WTC11 (cell line): Measurements from ENCODE around the gene CNPY1. TPM values are rescaled to one million over a fixed set of nuclear protein-coding genes. Genes with fewer than 3 reads are reported as not detected.

ENCODE experiments used
- ATAC-seq: fragments of 200-7000 bp; cut with Tn5 transposase; 2 replicates; pipeline ENCODE4 v1.10.0; 2021; ENCODE audit warnings: mild to moderate bottlenecking, moderate library complexity
- CTCF ChIA-PET: fragments of 300-600 bp; sonication (Branson Sonifier 250); formaldehyde crosslinking; loops from one replicate; lab custom pipeline; 2021; ENCODE audit warnings: antibody characterized with exemption; lab: Charles Lee
- POLR2A ChIA-PET: fragments of 350-600 bp; sonication (Branson Sonifier 250); formaldehyde crosslinking; loops from one replicate; lab custom pipeline; 2021; ENCODE audit warnings: antibody characterized with exemption; lab: Charles Lee
- DNase-seq: peaks from one replicate; pipeline ENCODE4 v3.0.0; 2021; ENCODE audit warnings: low spot score
- H3K27ac Mint-ChIP-seq: 2 replicates; pipeline ENCODE4 v1.8.0; 2021; ENCODE audit warnings: mixed read lengths
- H3K27me3 Mint-ChIP-seq: 2 replicates; pipeline ENCODE4 v1.8.0; 2021; ENCODE audit warnings: low read depth, mild to moderate bottlenecking, moderate library complexity, mixed read lengths
- H3K36me3 Mint-ChIP-seq: 2 replicates; pipeline ENCODE4 v1.8.0; 2021; ENCODE audit warnings: mixed read lengths
- H3K4me1 Mint-ChIP-seq: 2 replicates; pipeline ENCODE4 v1.8.0; 2022; ENCODE audit warnings: mixed read lengths
- H3K4me3 Mint-ChIP-seq: 2 replicates; pipeline ENCODE4 v1.8.0; 2021; ENCODE audit warnings: mild to moderate bottlenecking, moderate library complexity, mixed read lengths
- H3K9me3 Mint-ChIP-seq: 2 replicates; pipeline ENCODE4 v1.8.0; 2021; ENCODE audit warnings: mixed read lengths
- CBFB ChIP-seq: sonication (generic); formaldehyde crosslinking; IDR thresholded peaks from 2 replicates; pipeline ENCODE4 v1.8.1; 2022; ENCODE audit warnings: mild to moderate bottlenecking, low read depth, missing genetic modification reagents
- CREB1 ChIP-seq: sonication (generic); formaldehyde crosslinking; IDR thresholded peaks from 2 replicates; pipeline ENCODE4 v1.8.0; 2023; ENCODE audit warnings: mild to moderate bottlenecking, missing genetic modification reagents
- ELF4 ChIP-seq: sonication (generic); formaldehyde crosslinking; IDR thresholded peaks from 2 replicates; pipeline ENCODE4 v1.8.1; 2022; ENCODE audit warnings: low read depth, mild to moderate bottlenecking, moderate library complexity, missing genetic modification reagents
- EMX1 ChIP-seq: fragments of 250-450 bp; sonication (Bioruptor Pico); IDR thresholded peaks from 2 replicates; pipeline ENCODE4 v1.8.0; 2021; ENCODE audit warnings: mild to moderate bottlenecking
- FOXK1 ChIP-seq: sonication (generic); formaldehyde crosslinking; IDR thresholded peaks from 2 replicates; pipeline ENCODE4 v1.8.0; 2022; ENCODE audit warnings: mild to moderate bottlenecking, moderate library complexity, missing genetic modification reagents
- FOXP1 ChIP-seq: sonication (generic); formaldehyde crosslinking; IDR thresholded peaks from 2 replicates; pipeline ENCODE4 v1.8.0; 2022; ENCODE audit warnings: missing genetic modification reagents, mild to moderate bottlenecking, moderate library complexity, borderline replicate concordance
- NFYB ChIP-seq: sonication (generic); formaldehyde crosslinking; conservative IDR thresholded peaks from 2 replicates; pipeline ENCODE4 v1.8.0; 2022; ENCODE audit warnings: low read depth, missing genetic modification reagents
- NR1H2 ChIP-seq: sonication (generic); formaldehyde crosslinking; IDR thresholded peaks from 2 replicates; pipeline ENCODE4 v1.9.0; 2021; ENCODE audit warnings: mild to moderate bottlenecking, moderate library complexity, missing genetic modification reagents
- NR2C2 ChIP-seq: sonication (generic); formaldehyde crosslinking; IDR thresholded peaks from 2 replicates; pipeline ENCODE4 v1.8.0; 2022; ENCODE audit warnings: mild to moderate bottlenecking, missing genetic modification reagents
- OVOL2 ChIP-seq: fragments of 250-450 bp; sonication (Bioruptor Pico); IDR thresholded peaks from 2 replicates; pipeline ENCODE4 v1.9.0; 2021; ENCODE audit warnings: mild to moderate bottlenecking, borderline replicate concordance
- SP1 ChIP-seq: sonication (generic); formaldehyde crosslinking; conservative IDR thresholded peaks from 2 replicates; pipeline ENCODE4 v1.8.1; 2022; ENCODE audit warnings: missing genetic modification reagents
- TEAD1 ChIP-seq: sonication (generic); formaldehyde crosslinking; IDR thresholded peaks from 2 replicates; pipeline ENCODE4 v1.8.0; 2022; ENCODE audit warnings: mild to moderate bottlenecking, missing genetic modification reagents
- ZNF138 ChIP-seq: sonication (generic); formaldehyde crosslinking; conservative IDR thresholded peaks from 2 replicates; pipeline ENCODE4 v1.8.1; 2022; ENCODE audit warnings: mild to moderate bottlenecking, moderate library complexity, missing genetic modification reagents
- ZNF232 ChIP-seq: sonication (generic); formaldehyde crosslinking; IDR thresholded peaks from 2 replicates; pipeline ENCODE4 v1.8.0; 2022; ENCODE audit warnings: mild to moderate bottlenecking, missing genetic modification reagents
- ZNF317 ChIP-seq: sonication (generic); formaldehyde crosslinking; IDR thresholded peaks from 2 replicates; pipeline ENCODE4 v1.8.1; 2023; ENCODE audit warnings: low read depth, mild to moderate bottlenecking, moderate library complexity, missing genetic modification reagents, borderline replicate concordance
- ZNF396 ChIP-seq: fragments of 250-450 bp; sonication (Bioruptor Pico); IDR thresholded peaks from 2 replicates; pipeline ENCODE4 v1.8.0; 2021; ENCODE audit warnings: mild to moderate bottlenecking, moderate library complexity, borderline replicate concordance
- total RNA-seq: library from RNA; stranded (reverse); gene quantifications from 3 replicates; pipeline ENCODE4 v1.2.3, GENCODE V29; 2021
- TF ChIP-seq, protein P1 (sequence below): fragments of 250-450 bp; sonication (Bioruptor Pico); conservative IDR thresholded peaks from 2 replicates; pipeline ENCODE4 v1.9.0; 2021; ENCODE audit warnings: mild to moderate bottlenecking
- TF ChIP-seq, protein P2 (sequence below): sonication (generic); formaldehyde crosslinking; IDR thresholded peaks from 2 replicates; pipeline ENCODE4 v1.8.1; 2023; ENCODE audit warnings: mild to moderate bottlenecking, missing genetic modification reagents
- TF ChIP-seq, protein P3 (sequence below): fragments of 200-600 bp; IDR thresholded peaks from 2 replicates; pipeline ENCODE4 v1.8.0; 2022; ENCODE audit warnings: antibody characterized with exemption
- TF ChIP-seq, protein P4 (sequence below): sonication (generic); formaldehyde crosslinking; IDR thresholded peaks from 2 replicates; pipeline ENCODE4 v1.8.1; 2022; ENCODE audit warnings: mild to moderate bottlenecking, moderate library complexity, missing genetic modification reagents
- TF ChIP-seq, protein P5 (sequence below): sonication (generic); formaldehyde crosslinking; IDR thresholded peaks from 2 replicates; pipeline ENCODE4 v1.8.1; 2023; ENCODE audit warnings: mild to moderate bottlenecking, missing genetic modification reagents, borderline replicate concordance
- TF ChIP-seq, protein P6 (sequence below): fragments of 250-450 bp; sonication (Bioruptor Pico); IDR thresholded peaks from 2 replicates; pipeline ENCODE4 v1.9.0; 2021; ENCODE audit warnings: mild to moderate bottlenecking

The CNPY1 gene
- total RNA-seq, 1 experiment from 2014 or later: 0.09 TPM

DNA sequence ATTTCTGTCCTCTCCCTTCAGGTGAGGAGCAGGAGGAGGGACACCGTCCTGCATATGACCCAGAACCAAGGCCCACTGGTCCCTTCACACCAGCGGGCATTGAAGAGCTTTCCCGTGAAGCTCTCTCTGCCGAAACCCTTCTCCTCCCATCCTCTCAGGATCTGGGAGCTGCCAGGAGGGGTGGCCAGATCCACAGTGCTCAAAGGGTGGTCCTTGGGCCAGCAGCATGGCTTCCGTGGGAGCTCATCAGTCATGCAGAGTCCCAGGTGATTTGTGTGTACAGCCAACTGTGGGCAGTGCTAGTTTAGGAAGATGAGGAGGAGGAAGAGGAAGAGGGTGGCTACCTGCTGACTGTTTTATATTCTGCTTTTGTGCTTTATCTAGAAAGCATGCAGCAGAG lies 28.4 kb downstream of the CNPY1 start:
- TF ChIP-seq OVOL2 (CRISPR knock-in tag) (no peak), NR1H2 (CRISPR knock-in tag) (no peak)
- CTCF ChIA-PET: no interaction called here
- ATAC-seq (no peak), DNase-seq (no peak)
- no peaks in the 10 kb centered on the region for H3K36me3 Mint-ChIP-seq
- H3K9me3 Mint-ChIP-seq: no peaks in the 10 kb centered on the region
- H3K4me3 Mint-ChIP-seq: no peak overlapping the region
- POLR2A ChIA-PET: no interaction called here
- peaks cover 86% of the 10 kb centered on the region for H3K27me3 Mint-ChIP-seq
- no peak overlapping the region for H3K27ac Mint-ChIP-seq
- H3K4me1 Mint-ChIP-seq: no peaks in the 10 kb centered on the region

DNA sequence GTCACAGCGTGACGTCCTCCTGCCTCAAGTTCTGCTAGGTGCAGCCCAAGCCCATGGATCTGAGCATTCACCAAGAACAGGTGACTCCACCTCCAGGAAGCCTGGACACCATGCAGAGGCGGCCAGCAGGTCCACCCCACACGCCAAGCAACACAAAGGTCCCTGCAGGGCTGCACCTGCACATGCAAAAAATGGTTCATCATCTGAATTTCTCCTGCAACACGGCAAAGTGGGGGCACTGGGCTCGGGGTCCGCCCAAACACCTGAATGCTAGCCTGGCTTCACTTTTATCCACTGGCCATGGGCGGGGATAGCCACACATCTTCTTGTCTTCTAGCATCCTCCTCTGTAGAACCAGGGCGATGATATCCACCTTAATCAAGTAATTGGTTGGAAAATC lies 28.9 kb downstream of the CNPY1 start:
- no peak for ATAC-seq
- no peak for DNase-seq
- ChIA-PET POLR2A (interaction anchor here (0.6 kb wide), 1 partner anchor 585 kb away, joined by 4 read pairs; no protein-coding TSS in a partner anchor), CTCF (interaction anchor here (0.8 kb wide), 1 partner anchor 17 kb away, joined by 3 read pairs; no protein-coding TSS in a partner anchor)
- no peaks in the 10 kb centered on the region for H3K36me3 Mint-ChIP-seq
- H3K27ac Mint-ChIP-seq: no peak overlapping the region
- TF ChIP-seq CREB1 (CRISPR knock-in tag) (no peak), ZNF396 (no peak)
- TF ChIP-seq, protein P1, sequence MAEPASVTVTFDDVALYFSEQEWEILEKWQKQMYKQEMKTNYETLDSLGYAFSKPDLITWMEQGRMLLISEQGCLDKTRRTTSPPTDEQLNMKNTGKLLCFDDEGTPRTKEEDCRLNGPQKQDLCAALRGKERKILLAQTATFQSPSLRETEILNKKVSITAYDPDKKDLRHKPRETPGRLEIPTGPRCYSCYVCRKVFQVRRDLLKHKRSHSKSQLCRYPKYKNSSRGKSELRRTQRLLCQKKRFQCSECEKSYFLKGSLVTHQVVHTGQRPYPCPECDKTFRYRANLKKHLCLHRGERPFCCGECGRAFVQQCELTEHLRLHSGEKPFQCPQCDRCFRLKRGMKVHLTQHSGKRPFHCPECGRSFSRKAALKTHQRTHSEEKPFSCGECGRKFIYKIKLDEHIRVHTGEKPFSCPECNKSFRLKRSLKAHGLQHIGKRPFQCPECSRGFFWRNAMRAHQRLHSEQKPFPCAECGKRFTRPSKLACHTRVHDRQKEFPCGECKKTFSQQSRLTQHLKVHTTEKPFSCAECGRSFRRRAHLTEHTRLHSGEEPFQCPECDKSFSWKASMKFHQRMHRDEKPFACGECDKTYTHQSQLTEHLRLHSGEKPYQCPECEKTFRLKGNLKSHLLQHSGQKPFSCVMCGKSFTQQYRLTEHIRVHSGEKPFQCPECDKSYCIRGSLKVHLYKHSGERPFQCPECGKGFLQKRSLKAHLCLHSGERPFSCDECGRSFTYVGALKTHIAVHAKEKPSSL (CRISPR knock-in tag): no peak
- TF ChIP-seq, protein P2, sequence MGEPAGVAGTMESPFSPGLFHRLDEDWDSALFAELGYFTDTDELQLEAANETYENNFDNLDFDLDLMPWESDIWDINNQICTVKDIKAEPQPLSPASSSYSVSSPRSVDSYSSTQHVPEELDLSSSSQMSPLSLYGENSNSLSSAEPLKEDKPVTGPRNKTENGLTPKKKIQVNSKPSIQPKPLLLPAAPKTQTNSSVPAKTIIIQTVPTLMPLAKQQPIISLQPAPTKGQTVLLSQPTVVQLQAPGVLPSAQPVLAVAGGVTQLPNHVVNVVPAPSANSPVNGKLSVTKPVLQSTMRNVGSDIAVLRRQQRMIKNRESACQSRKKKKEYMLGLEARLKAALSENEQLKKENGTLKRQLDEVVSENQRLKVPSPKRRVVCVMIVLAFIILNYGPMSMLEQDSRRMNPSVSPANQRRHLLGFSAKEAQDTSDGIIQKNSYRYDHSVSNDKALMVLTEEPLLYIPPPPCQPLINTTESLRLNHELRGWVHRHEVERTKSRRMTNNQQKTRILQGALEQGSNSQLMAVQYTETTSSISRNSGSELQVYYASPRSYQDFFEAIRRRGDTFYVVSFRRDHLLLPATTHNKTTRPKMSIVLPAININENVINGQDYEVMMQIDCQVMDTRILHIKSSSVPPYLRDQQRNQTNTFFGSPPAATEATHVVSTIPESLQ: no peak
- TF ChIP-seq, protein P3, sequence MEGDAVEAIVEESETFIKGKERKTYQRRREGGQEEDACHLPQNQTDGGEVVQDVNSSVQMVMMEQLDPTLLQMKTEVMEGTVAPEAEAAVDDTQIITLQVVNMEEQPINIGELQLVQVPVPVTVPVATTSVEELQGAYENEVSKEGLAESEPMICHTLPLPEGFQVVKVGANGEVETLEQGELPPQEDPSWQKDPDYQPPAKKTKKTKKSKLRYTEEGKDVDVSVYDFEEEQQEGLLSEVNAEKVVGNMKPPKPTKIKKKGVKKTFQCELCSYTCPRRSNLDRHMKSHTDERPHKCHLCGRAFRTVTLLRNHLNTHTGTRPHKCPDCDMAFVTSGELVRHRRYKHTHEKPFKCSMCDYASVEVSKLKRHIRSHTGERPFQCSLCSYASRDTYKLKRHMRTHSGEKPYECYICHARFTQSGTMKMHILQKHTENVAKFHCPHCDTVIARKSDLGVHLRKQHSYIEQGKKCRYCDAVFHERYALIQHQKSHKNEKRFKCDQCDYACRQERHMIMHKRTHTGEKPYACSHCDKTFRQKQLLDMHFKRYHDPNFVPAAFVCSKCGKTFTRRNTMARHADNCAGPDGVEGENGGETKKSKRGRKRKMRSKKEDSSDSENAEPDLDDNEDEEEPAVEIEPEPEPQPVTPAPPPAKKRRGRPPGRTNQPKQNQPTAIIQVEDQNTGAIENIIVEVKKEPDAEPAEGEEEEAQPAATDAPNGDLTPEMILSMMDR: no peak
- no peak overlapping the region for H3K4me3 Mint-ChIP-seq
- H3K27me3 Mint-ChIP-seq: peaks cover 86% of the 10 kb centered on the region
- peaks cover 3% of the 10 kb centered on the region for H3K4me1 Mint-ChIP-seq
- H3K9me3 Mint-ChIP-seq: no peaks in the 10 kb centered on the region

DNA sequence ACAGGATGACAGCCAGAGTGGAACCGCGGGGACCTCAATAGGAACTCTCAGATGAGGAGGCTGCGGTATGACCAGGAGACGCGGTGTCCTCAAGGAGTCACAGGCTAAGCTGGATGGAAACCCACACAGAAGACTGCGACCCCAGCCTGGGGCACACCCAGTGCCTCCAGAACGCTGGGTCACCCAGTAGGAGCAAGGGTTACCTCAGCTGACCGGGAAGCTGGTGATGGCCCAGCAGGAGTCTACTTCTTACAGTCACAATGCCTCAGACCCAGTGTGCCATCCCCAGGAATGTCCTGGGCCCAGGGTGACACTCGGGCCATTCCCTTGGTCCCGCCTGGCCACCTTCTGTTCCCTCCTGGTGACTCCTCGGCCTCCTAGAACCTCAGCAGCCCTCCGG lies 29.9 kb downstream of the CNPY1 start:
- no peak overlapping the region for H3K27ac Mint-ChIP-seq
- ATAC-seq: no peak
- POLR2A ChIA-PET: interaction anchor here (0.6 kb wide), 1 partner anchor 584 kb away, joined by 4 read pairs; no protein-coding TSS in a partner anchor
- TF ChIP-seq TEAD1 (CRISPR knock-in tag) (no peak), FOXP1 (CRISPR knock-in tag) (no peak), NR2C2 (CRISPR knock-in tag) (no peak), ZNF396 (no peak), CREB1 (CRISPR knock-in tag) (no peak), ELF4 (no peak), EMX1 (CRISPR knock-in tag) (no peak), FOXK1 (CRISPR knock-in tag) (no peak), ZNF317 (no peak), NFYB (CRISPR knock-in tag) (no peak), SP1 (no peak), CBFB (CRISPR knock-in tag) (no peak), ZNF232 (no peak), ZNF138 (CRISPR knock-in tag) (no peak)
- TF ChIP-seq, protein P4, sequence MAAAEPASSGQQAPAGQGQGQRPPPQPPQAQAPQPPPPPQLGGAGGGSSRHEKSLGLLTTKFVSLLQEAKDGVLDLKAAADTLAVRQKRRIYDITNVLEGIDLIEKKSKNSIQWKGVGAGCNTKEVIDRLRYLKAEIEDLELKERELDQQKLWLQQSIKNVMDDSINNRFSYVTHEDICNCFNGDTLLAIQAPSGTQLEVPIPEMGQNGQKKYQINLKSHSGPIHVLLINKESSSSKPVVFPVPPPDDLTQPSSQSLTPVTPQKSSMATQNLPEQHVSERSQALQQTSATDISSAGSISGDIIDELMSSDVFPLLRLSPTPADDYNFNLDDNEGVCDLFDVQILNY (CRISPR knock-in tag): no peak
- TF ChIP-seq, protein P5, sequence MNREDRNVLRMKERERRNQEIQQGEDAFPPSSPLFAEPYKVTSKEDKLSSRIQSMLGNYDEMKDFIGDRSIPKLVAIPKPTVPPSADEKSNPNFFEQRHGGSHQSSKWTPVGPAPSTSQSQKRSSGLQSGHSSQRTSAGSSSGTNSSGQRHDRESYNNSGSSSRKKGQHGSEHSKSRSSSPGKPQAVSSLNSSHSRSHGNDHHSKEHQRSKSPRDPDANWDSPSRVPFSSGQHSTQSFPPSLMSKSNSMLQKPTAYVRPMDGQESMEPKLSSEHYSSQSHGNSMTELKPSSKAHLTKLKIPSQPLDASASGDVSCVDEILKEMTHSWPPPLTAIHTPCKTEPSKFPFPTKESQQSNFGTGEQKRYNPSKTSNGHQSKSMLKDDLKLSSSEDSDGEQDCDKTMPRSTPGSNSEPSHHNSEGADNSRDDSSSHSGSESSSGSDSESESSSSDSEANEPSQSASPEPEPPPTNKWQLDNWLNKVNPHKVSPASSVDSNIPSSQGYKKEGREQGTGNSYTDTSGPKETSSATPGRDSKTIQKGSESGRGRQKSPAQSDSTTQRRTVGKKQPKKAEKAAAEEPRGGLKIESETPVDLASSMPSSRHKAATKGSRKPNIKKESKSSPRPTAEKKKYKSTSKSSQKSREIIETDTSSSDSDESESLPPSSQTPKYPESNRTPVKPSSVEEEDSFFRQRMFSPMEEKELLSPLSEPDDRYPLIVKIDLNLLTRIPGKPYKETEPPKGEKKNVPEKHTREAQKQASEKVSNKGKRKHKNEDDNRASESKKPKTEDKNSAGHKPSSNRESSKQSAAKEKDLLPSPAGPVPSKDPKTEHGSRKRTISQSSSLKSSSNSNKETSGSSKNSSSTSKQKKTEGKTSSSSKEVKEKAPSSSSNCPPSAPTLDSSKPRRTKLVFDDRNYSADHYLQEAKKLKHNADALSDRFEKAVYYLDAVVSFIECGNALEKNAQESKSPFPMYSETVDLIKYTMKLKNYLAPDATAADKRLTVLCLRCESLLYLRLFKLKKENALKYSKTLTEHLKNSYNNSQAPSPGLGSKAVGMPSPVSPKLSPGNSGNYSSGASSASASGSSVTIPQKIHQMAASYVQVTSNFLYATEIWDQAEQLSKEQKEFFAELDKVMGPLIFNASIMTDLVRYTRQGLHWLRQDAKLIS (CRISPR knock-in tag): no peak
- TF ChIP-seq, protein P6, sequence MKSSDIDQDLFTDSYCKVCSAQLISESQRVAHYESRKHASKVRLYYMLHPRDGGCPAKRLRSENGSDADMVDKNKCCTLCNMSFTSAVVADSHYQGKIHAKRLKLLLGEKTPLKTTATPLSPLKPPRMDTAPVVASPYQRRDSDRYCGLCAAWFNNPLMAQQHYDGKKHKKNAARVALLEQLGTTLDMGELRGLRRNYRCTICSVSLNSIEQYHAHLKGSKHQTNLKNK (CRISPR knock-in tag): no peak

More for the DNA sequence above, 29.9 kb downstream of the CNPY1 start:
- H3K4me1 Mint-ChIP-seq: peaks cover 13% of the 10 kb centered on the region
- peaks cover 90% of the 10 kb centered on the region for H3K27me3 Mint-ChIP-seq
- H3K9me3 Mint-ChIP-seq: no peaks in the 10 kb centered on the region
- no peaks in the 10 kb centered on the region for H3K36me3 Mint-ChIP-seq
- H3K4me3 Mint-ChIP-seq: no peak overlapping the region
- CTCF ChIA-PET: interaction anchor here (0.8 kb wide), 1 partner anchor 18 kb away, joined by 3 read pairs; no protein-coding TSS in a partner anchor
- no peak for DNase-seq
